ENCODE data around the gene TNNT3. TPM values are rescaled to one million over a fixed set of nuclear protein-coding genes. Genes with fewer than 3 reads are reported as not detected.

TNNT3 gene
- total RNA-seq, 4 donors from 2014 or later, result 3.2 to 60.6 (median 29.3) TPM; not detected in 1

GRCh38 chr11:1896468-1896867 is 23.0 kb upstream of the TNNT3 start:
- H3K27me3 ChIP-seq, result no peaks in the 10 kb centered on the region
- TF ChIP-seq CTCF (IDR thresholded peaks at IDR 0.05), result no peak
- H3K4me3 ChIP-seq, result no peak overlapping the region
- no peaks in the 10 kb centered on the region for H3K36me3 ChIP-seq
- no peak overlapping the region for H3K27ac ChIP-seq
- no peak for DNase-seq
- intact Hi-C loops (cut with DNase I; ENCODE audit: low total_unique reads), result loop anchor here (10.0 kb wide), 1 partner anchor 48 kb away; the partner anchor contains the start of gene MRPL23
- H3K4me1 ChIP-seq, result no peaks in the 10 kb centered on the region
- no peaks in the 10 kb centered on the region for H3K9me3 ChIP-seq

GRCh38 chr11:1896923-1897322 is 22.6 kb upstream of the TNNT3 start:
- DNase-seq, result no peak
- H3K36me3 ChIP-seq, result no peaks in the 10 kb centered on the region
- no peak overlapping the region for H3K27ac ChIP-seq
- H3K4me1 ChIP-seq, result no peaks in the 10 kb centered on the region
- H3K4me3 ChIP-seq, result no peak overlapping the region
- H3K27me3 ChIP-seq, result no peaks in the 10 kb centered on the region
- TF ChIP-seq POLR2A (IDR thresholded peaks at IDR 0.05) (no peak), CTCF (IDR thresholded peaks at IDR 0.05) (no peak)
- intact Hi-C loops (cut with DNase I; ENCODE audit: low total_unique reads), result loop anchor here (10.0 kb wide), 1 partner anchor 48 kb away; the partner anchor contains the start of gene MRPL23
- H3K9me3 ChIP-seq, result no peaks in the 10 kb centered on the region

- no peak for DNase-seq
- no peak overlapping the region for H3K27ac ChIP-seq
- TF ChIP-seq POLR2A (IDR thresholded peaks at IDR 0.05) (no peak), CTCF (IDR thresholded peaks at IDR 0.05) (no peak)
- intact Hi-C loops (cut with DNase I; ENCODE audit: low total_unique reads), result loop anchor here (10.0 kb wide), 1 partner anchor 46 kb away; the partner anchor contains the start of gene MRPL23
- H3K9me3 ChIP-seq, result no peaks in the 10 kb centered on the region
- H3K4me3 ChIP-seq, result no peak overlapping the region
- H3K4me1 ChIP-seq, result no peaks in the 10 kb centered on the region
- no peaks in the 10 kb centered on the region for H3K27me3 ChIP-seq
- H3K36me3 ChIP-seq, result no peaks in the 10 kb centered on the region
Measured at GRCh38 chr11:1899090-1899489, 20.4 kb upstream of the TNNT3 start.

- no peak overlapping the region for H3K4me3 ChIP-seq
- no peaks in the 10 kb centered on the region for H3K27me3 ChIP-seq
- TF ChIP-seq POLR2A (IDR thresholded peaks at IDR 0.05), result no peak
- no peak for TF ChIP-seq CTCF (IDR thresholded peaks at IDR 0.05)
- no peak overlapping the region for H3K27ac ChIP-seq
- intact Hi-C loops (cut with DNase I; ENCODE audit: low total_unique reads), result loop anchor here (10.0 kb wide), 1 partner anchor 45 kb away; the partner anchor contains the start of gene MRPL23
- H3K9me3 ChIP-seq, result no peaks in the 10 kb centered on the region
- DNase-seq, result no peak
- no peaks in the 10 kb centered on the region for H3K36me3 ChIP-seq
- no peaks in the 10 kb centered on the region for H3K4me1 ChIP-seq
Measured at GRCh38 chr11:1899686-1900085, 19.8 kb upstream of the TNNT3 start.

- TF ChIP-seq POLR2A (IDR thresholded peaks at IDR 0.05), result no peak
- TF ChIP-seq CTCF (IDR thresholded peaks at IDR 0.05), result no peak
- H3K27ac ChIP-seq, result peak overlapping the region; percentile 75 to 76
Measured at GRCh38 chr11:1906181-1906580, 13.3 kb upstream of the TNNT3 start.

More at GRCh38 chr11:1906181-1906580, 13.3 kb upstream of the TNNT3 start:
- no peaks in the 10 kb centered on the region for H3K36me3 ChIP-seq
- H3K4me1 ChIP-seq, result no peaks in the 10 kb centered on the region
- intact Hi-C loops (cut with DNase I; ENCODE audit: low total_unique reads), result no loop called here
- no peaks in the 10 kb centered on the region for H3K27me3 ChIP-seq
- no peak overlapping the region for H3K4me3 ChIP-seq
- DNase-seq, result no peak
- H3K9me3 ChIP-seq, result no peaks in the 10 kb centered on the region

Data from uterus (tissue), 4 donors.